ENCODE measurements around the gene FOXI1. TPM values are rescaled to one million over a fixed set of nuclear protein-coding genes. Genes with fewer than 3 reads are reported as not detected.
A peak's percentile ranks its signal among the peaks of the same experiment; 100 is the strongest.

The FOXI1 gene
- not detected in 2 replicates for total RNA-seq (2014; rRNA removed; shearing (Covaris generic))

DNA sequence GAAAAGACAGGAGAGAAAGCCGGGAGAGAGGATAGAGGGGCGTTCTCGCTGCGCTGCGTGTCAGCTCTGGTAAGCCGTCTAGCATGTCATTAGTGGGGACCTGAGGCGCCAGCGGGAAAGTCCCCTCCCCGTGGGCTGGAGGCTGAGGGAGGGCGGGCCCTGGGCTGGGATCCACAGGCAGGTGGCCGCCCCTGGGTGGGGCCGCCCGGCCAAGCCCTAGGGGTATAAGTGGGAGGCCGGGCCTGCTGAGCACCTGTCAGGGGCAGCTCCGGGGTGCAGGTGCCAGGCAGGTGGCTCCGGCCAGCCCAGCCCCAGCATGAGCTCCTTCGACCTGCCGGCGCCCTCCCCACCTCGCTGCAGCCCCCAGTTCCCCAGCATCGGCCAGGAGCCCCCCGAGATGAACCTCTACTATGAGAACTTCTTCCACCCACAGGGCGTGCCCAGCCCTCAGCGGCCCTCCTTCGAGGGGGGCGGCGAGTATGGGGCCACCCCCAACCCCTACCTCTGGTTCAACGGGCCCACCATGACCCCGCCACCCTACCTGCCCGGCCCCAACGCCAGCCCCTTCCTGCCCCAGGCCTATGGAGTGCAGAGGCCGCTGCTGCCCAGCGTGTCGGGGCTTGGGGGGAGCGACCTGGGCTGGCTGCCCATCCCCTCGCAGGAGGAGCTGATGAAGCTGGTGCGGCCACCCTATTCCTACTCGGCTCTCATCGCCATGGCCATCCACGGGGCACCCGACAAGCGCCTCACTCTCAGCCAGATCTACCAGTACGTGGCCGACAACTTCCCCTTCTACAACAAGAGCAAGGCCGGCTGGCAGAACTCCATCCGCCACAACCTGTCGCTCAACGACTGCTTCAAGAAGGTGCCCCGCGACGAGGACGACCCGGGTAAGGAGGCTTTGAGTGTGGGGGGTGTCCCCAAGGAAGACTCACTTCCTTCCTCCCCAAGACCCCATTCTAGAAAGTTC, at the start of gene FOXI1:
FOXI1 (plus strand) TSS at position 256 of the 970 bp plus-strand sequence; CDS start at position 317, 61 bp downstream.
- no peak for DNase-seq (ENCODE audit: low spot score)

DNA sequence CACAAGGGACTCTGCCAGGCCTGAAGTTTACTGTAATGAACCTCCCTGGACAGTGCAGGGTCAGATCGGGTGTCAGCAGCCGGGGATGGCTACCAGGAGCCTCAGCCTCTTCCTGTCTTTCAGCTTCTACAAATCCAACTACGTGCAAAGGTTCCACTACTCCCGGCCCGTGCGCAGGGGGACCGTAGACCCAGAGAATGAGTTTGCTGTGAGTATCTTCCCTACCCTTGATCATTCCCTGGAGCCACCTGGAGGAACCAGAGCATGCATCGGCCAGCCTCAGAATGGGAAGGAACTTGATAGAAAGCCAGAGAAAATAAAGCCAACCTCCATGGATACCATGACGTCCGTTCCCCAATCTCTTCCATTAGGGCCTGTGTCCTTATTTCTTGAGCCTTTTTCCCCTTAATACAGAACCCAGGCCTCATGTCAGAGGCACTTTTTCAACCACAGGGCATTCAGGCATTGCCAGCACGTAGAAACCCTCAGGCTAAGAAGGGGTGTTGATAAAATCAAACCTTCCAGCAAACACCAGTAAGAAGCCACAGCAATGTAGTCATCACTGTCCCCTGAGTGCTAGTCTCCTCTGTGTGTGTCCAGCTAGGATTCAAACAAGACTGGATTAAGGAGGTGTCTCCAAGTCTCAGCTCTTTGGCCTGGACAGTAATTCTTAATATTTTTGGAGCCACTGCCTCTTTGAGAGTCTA, 49.0 kb upstream of the FOXI1 start:
- no peak for DNase-seq (ENCODE audit: low spot score)

DNA sequence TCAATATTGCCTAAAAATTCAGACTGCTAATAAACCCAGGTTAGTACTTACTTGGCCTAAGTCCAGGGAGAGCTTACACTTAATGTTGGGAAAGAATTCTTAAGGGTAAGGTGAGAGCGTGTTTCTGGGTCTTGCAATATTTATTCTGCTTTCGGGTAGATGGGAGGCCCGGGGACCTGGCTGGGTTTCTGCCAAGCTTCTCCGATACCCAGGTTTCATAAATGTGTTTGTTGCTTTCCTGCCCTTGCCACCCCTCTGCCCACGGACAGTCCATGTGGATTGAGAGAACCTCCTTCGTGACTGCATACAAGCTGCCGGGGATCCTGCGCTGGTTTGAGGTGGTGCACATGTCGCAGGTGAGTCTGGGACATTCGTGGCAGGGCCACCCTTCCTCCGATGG, 48.4 kb upstream of the FOXI1 start:
- no peak for DNase-seq (ENCODE audit: low spot score)

DNA sequence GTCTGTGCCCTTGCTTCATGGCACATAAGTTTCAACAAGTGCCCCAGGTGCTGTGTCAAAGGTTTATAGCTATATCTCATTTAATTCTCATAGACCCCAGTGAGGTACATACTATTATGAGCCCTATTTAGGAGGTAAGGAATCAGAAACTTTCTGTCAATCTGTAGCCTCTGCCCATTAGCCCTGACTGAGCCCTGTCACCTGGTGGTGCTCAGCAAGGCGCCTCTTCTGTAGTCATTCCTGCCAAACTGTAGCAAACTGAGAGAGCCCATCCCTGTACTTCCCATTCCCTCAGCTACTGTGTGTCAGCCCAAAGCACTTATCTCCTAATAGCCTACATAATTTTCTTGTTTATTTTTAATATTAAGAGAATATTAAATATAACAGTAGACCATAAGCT, 46.5 kb upstream of the FOXI1 start:
- DNase-seq (ENCODE audit: low spot score) = no peak

DNA sequence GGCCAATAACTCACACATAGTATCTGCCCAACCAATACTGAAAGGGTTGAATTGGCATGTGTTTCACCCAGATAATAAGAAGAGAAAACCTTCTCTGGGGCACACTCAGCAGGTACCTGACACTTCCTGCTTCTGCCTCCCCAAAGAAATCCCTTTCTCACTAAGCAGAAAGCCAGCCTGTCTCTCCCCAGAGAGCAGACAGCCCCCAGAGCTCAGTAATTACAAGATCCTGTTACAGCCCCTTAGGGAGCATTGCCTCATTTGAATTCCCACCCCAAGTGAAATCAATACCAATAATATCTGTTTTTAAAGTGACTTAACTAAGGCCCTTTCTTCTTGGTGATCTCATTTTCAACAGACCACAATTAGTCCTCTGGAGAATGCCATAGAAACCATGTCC, 38.5 kb upstream of the FOXI1 start:
- DNase-seq (ENCODE audit: low spot score) = no peak

DNA sequence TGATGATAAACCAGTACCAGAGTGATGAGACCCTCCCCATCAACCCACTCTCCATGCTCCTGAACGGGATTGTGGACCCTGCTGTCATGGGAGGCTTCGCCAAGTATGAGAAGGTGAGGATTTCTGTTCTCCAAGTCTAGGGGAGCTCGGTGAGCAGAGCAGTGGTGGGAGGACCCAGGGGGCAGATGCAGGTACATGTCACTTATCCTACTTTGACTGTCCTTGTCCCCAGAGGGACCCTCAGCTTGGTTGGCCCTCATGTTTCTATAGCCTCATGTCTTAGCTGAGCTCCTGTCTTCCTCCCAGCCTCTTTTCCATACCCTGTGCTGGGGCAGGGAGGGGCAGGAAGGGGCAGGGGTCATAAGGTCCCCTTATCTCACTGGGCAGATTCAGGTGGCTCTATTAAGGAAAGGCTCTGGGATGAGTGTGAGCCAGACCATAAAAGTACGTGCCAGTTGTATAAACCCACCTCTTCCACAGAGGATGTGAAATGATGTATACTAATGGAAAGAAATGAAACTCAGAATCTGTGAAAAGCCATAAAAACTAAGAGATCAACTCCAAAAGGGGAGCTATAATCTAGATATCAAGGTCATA, 38.0 kb upstream of the FOXI1 start:
- DNase-seq (ENCODE audit: low spot score) = no peak

- DNase-seq (ENCODE audit: low spot score) = no peak
Measured at GRCh38 chr5:170069512-170069911, 36.2 kb upstream of the FOXI1 start.

DNA sequence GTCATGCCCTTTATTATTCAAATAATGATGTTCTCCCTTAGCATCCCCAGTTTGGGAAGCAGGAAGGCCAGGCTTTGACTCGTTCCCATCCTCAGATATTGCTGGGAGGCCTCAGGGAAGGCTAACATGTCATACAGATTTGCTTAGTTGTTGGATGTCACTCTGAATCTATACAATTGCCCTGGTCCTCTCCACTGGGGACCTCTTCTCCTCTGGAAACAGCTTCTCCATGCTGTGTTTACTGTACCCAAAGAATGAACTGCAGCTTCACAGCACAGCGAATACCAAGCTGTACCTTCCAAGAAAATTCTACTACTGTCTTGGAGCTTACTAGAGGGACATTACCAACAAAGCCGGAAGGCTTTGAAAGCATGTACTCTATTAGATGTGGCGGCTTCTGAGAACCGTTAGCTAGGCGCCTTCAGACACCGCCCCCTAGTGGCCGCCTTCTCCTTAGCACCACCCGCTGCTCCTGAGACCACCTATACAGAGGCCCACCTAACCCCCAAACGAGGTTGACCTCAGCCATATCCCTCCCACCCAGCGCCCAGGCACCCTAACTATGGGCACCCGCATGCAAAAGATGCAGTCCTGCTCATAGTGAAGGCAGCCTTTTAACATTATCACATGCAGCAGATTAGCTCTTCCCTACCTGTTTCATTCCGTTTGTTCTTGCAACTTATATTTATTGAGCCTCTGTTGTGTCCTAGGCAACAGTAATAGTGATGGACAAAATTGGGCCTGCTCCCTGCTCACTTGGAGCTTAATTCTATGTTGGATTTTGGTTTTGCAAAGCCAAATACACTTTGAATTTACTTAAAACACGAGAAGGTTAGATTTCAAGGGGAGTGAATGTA, 34.9 kb upstream of the FOXI1 start:
- DNase-seq (ENCODE audit: low spot score) = peak; percentile 14

DNA sequence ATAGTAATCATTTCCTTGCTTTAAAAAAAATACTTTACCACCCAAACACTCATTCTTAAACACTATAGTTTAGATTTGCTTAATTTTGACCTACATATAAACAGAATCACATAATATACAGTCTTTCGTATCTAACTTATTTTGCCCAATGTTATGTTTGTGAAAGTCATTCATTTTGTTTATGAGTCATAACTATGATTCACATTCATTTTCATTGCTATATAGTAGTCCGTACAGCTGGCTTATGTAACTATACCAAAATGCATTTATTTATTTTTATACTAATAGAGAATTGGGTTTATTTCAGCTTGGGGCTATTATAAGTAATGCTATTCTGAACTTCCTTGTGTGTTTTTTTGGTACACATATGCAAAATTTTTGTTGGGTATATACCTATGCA, 33.9 kb upstream of the FOXI1 start:
- no peak for DNase-seq (ENCODE audit: low spot score)

DNA sequence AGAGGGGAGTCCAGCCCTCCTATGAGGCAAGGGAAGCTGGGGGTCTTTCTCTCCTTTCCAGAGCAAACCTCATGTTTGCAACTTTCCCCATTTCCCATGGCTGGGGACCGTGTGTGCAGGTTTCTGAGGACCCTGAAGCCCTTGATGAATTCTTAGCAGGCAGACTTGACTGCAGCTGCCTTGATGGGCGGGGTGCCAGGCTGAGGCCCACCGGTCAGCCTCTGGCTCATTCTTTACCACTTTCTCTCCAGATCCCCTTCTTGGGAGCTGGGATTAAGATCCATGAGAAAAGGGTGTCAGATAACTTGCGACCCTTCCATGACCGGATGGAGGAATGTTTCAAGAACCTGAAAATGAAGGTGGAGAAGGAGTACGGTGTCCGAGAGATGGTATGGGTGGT, 30.0 kb upstream of the FOXI1 start:
- no peak for DNase-seq (ENCODE audit: low spot score)

GRCh38 chr5:170076211-170076610, 29.5 kb upstream of the FOXI1 start:
- DNase-seq (ENCODE audit: low spot score) = no peak

GRCh38 chr5:170076739-170077138, 29.0 kb upstream of the FOXI1 start:
- DNase-seq (ENCODE audit: low spot score) = no peak

DNA sequence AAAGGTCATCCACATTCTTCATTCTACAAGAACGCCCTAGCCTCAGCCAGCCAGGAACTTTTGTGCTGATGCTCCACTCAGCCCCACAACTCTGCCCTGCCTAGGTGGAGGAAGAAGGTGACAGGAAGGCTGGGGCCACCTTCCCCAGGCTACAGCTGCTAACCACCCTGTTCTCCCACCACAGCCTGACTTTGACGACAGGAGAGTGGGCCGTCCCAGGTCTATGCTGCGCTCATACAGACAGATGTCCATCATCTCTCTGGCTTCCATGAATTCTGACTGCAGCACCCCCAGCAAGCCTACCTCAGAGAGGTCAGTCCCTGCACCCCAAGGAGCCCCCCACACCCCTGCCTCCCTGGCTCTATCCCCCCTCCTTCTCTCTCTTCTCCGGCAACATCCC, 28.2 kb upstream of the FOXI1 start:
- no peak for DNase-seq (ENCODE audit: low spot score)

- DNase-seq (ENCODE audit: low spot score) = no peak
Measured at GRCh38 chr5:170078458-170078857, 27.2 kb upstream of the FOXI1 start.

DNA sequence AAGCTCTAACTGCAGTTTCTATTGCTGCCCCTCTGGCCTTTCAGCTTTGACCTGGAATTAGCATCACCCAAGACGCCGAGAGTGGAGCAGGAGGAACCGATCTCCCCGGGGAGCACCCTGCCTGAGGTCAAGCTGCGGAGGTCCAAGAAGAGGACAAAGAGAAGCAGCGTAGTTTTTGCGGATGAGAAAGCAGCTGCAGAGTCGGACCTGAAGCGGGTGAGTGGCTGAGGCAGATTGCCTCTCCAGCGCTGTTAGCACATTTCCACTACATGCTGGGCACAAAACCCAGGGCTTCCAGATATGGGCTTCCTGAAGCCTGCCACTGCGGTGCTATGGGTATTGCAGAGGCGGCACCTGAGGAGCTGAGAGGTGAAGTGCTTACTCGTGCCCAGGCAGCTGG, 26.8 kb upstream of the FOXI1 start:
- DNase-seq (ENCODE audit: low spot score) = no peak

GRCh38 chr5:170080217-170080616, 25.5 kb upstream of the FOXI1 start:
- no peak for DNase-seq (ENCODE audit: low spot score)

GRCh38 chr5:170080786-170081445, 24.8 kb upstream of the FOXI1 start:
- no peak for DNase-seq (ENCODE audit: low spot score)

- no peak for DNase-seq (ENCODE audit: low spot score)
Measured at GRCh38 chr5:170081616-170082015, 24.1 kb upstream of the FOXI1 start.

- no peak for DNase-seq (ENCODE audit: low spot score)
Measured at GRCh38 chr5:170082701-170083100, 23.0 kb upstream of the FOXI1 start.

DNA sequence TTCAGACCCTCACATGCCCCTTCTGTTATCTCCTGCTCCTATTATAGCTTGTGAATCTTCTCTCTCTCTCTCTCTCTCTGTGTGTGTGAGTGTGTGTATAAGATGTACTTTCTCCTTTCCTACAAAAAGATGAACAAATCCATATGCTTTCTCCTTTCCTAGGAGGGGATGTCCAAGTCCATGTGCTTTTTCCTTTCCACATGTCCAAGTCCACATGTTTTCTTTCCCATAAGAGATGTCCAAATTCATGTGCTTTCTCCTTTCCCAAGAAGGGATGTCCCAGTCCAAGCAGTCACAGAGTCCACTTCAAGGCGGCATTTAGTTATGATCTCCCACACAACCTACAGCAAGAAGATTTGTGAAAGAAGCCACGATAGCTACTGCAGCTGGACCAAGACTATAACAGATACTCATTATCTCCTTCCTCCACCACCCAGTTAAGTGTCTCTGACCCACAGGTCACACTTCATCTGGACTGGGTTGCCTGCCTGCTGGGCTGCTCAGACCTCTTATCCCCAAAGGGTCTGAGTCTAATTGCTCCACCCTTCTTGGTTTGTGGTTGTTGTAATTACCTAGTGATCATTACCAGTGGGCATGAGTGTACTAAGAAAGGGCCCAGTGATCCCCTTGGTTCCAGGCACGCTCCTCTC, 18.4 kb upstream of the FOXI1 start:
- no peak for DNase-seq (ENCODE audit: low spot score)

All from H4 (cell line).